GM23338 (cell line): Measurements from ENCODE around the gene LRRTM1.

ENCODE experiments used
- CREB1 ChIP-seq: fragments of 250-450 bp; sonication (Bioruptor Pico); IDR thresholded peaks from 2 replicates; pipeline ENCODE4 v1.5.0; 2020; ENCODE audit warnings: low read depth, mild to moderate bottlenecking, moderate library complexity
- EZH2 ChIP-seq: fragments of 200-600 bp; sonication (generic); IDR thresholded peaks from one replicate; pipeline ENCODE4 v1.8.0; 2017; ENCODE audit warnings: antibody characterized with exemption, mild to moderate bottlenecking, low read depth; ENCODE audit not compliant: unreplicated experiment
- EZH2phosphoT487 ChIP-seq: fragments of 200-600 bp; sonication (generic); IDR thresholded peaks from one replicate; pipeline ENCODE4 v1.8.1; 2018; ENCODE audit warnings: antibody characterized with exemption; ENCODE audit not compliant: unreplicated experiment
- JUNB ChIP-seq: IDR thresholded peaks from one replicate; pipeline ENCODE4 v1.6.1; 2016; ENCODE audit warnings: antibody characterized with exemption; ENCODE audit not compliant: unreplicated experiment
- NANOG ChIP-seq: IDR thresholded peaks from 2 replicates; pipeline ENCODE4 v1.6.1; 2016; ENCODE audit warnings: antibody characterized with exemption, borderline replicate concordance
- POLR2AphosphoS5 ChIP-seq: IDR thresholded peaks from 2 replicates; pipeline ENCODE4 v1.6.1; 2016; ENCODE audit warnings: antibody characterized with exemption, low read depth
- STAT1 ChIP-seq: IDR thresholded peaks from one replicate; pipeline ENCODE4 v1.6.1; 2016; ENCODE audit warnings: antibody characterized with exemption; ENCODE audit not compliant: unreplicated experiment
- ZNF114 ChIP-seq: fragments of 250-450 bp; sonication (Bioruptor Pico); IDR thresholded peaks from 2 replicates; pipeline ENCODE4 v1.5.0; 2020; ENCODE audit warnings: mild to moderate bottlenecking, moderate library complexity
- ZNF331 ChIP-seq: fragments of 250-450 bp; sonication (Bioruptor Pico); IDR thresholded peaks from 2 replicates; pipeline ENCODE4 v1.5.0; 2020; ENCODE audit warnings: low read depth, mild to moderate bottlenecking, moderate library complexity
- TF ChIP-seq, protein P1 (sequence below): IDR thresholded peaks from 2 replicates; pipeline ENCODE4 v1.6.1; 2016; ENCODE audit warnings: antibody characterized with exemption
- TF ChIP-seq, protein P2 (sequence below), 2 experiments: fragments of 200-600 bp in 1 of 2; sonication (generic) in 1 of 2; conservative IDR thresholded peaks; 2 replicates each; pipeline versions ENCODE4 v1.5.1 to v1.6.1; 2016 to 2017; ENCODE audit warnings: antibody characterized with exemption in 2 of 2, low read depth in 2 of 2, mild to moderate bottlenecking in 2 of 2, moderate library complexity in 1 of 2
- TF ChIP-seq, protein P3 (sequence below): IDR thresholded peaks from one replicate; pipeline ENCODE4 v1.6.1; 2018; ENCODE audit warnings: antibody characterized with exemption; ENCODE audit not compliant: unreplicated experiment

DNA sequence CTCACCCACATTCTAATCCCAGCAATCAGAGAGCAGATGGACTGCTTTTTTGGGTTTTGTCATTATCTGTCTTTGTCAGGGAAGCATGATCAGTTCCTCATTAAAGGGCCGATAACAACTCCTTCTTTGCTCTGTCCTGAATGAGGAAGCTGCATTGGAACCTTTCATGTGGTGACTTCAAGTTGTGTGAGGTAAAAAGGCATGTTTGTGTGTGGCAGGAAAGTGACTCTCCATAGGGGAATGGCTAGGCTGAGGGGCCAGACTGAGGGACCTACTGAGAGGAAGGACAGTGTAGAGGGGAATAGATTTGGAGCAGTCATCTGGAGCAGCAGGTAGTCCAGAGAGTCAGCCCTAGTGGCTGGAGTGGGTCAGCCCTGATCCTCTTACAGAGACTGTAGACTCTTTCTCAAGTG, 23.6 kb upstream of the LRRTM1 start:
- TF ChIP-seq, protein P1, sequence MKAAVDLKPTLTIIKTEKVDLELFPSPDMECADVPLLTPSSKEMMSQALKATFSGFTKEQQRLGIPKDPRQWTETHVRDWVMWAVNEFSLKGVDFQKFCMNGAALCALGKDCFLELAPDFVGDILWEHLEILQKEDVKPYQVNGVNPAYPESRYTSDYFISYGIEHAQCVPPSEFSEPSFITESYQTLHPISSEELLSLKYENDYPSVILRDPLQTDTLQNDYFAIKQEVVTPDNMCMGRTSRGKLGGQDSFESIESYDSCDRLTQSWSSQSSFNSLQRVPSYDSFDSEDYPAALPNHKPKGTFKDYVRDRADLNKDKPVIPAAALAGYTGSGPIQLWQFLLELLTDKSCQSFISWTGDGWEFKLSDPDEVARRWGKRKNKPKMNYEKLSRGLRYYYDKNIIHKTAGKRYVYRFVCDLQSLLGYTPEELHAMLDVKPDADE = no peak
- no peak for TF ChIP-seq CREB1
- TF ChIP-seq, protein P2, sequence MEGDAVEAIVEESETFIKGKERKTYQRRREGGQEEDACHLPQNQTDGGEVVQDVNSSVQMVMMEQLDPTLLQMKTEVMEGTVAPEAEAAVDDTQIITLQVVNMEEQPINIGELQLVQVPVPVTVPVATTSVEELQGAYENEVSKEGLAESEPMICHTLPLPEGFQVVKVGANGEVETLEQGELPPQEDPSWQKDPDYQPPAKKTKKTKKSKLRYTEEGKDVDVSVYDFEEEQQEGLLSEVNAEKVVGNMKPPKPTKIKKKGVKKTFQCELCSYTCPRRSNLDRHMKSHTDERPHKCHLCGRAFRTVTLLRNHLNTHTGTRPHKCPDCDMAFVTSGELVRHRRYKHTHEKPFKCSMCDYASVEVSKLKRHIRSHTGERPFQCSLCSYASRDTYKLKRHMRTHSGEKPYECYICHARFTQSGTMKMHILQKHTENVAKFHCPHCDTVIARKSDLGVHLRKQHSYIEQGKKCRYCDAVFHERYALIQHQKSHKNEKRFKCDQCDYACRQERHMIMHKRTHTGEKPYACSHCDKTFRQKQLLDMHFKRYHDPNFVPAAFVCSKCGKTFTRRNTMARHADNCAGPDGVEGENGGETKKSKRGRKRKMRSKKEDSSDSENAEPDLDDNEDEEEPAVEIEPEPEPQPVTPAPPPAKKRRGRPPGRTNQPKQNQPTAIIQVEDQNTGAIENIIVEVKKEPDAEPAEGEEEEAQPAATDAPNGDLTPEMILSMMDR (conservative IDR thresholded peaks at IDR 0.05; ENCODE audit: low read depth in 2 of 2) = no peak
- no peak for TF ChIP-seq EZH2
- no peak for TF ChIP-seq EZH2phosphoT487
- no peak for TF ChIP-seq POLR2AphosphoS5
- TF ChIP-seq, protein P3, sequence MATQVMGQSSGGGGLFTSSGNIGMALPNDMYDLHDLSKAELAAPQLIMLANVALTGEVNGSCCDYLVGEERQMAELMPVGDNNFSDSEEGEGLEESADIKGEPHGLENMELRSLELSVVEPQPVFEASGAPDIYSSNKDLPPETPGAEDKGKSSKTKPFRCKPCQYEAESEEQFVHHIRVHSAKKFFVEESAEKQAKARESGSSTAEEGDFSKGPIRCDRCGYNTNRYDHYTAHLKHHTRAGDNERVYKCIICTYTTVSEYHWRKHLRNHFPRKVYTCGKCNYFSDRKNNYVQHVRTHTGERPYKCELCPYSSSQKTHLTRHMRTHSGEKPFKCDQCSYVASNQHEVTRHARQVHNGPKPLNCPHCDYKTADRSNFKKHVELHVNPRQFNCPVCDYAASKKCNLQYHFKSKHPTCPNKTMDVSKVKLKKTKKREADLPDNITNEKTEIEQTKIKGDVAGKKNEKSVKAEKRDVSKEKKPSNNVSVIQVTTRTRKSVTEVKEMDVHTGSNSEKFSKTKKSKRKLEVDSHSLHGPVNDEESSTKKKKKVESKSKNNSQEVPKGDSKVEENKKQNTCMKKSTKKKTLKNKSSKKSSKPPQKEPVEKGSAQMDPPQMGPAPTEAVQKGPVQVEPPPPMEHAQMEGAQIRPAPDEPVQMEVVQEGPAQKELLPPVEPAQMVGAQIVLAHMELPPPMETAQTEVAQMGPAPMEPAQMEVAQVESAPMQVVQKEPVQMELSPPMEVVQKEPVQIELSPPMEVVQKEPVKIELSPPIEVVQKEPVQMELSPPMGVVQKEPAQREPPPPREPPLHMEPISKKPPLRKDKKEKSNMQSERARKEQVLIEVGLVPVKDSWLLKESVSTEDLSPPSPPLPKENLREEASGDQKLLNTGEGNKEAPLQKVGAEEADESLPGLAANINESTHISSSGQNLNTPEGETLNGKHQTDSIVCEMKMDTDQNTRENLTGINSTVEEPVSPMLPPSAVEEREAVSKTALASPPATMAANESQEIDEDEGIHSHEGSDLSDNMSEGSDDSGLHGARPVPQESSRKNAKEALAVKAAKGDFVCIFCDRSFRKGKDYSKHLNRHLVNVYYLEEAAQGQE = no peak
- no peak for TF ChIP-seq ZNF114 (CRISPR knock-in tag)
- TF ChIP-seq NANOG = no peak
- no peak for TF ChIP-seq STAT1
- no peak for TF ChIP-seq JUNB
- no peak for TF ChIP-seq ZNF331 (CRISPR knock-in tag)
